GM23248 (cell line): ENCODE measurements around the gene TIGD7. TPM values are rescaled to one million over a fixed set of nuclear protein-coding genes. Genes with fewer than 3 reads are reported as not detected.

ENCODE experiments used
- DNase-seq: peaks from one replicate; pipeline ENCODE4 v3.0.0-alpha.2; 2015
- H2AFZ ChIP-seq: fragments of 200-600 bp; sonication (generic); 2 replicates; pipeline ENCODE4 v1.6.1; 2016; ENCODE audit warnings: antibody characterized with exemption
- H3F3A ChIP-seq: fragments of 200-600 bp; sonication (generic); 2 replicates; pipeline ENCODE4 v1.6.1; 2016; ENCODE audit warnings: mild to moderate bottlenecking, antibody characterized with exemption, mixed run types; ENCODE audit not compliant: insufficient read depth
- H3K27ac ChIP-seq: fragments of 200-600 bp; sonication (generic); 2 replicates; pipeline ENCODE4 v1.5.1; 2016; ENCODE audit warnings: mild to moderate bottlenecking
- H3K27me3 ChIP-seq: fragments of 200-600 bp; sonication (generic); replicated peaks from 2 replicates; pipeline ENCODE4 v1.6.1; 2016; ENCODE audit warnings: mild to moderate bottlenecking; ENCODE audit not compliant: insufficient read depth
- H3K36me3 ChIP-seq: fragments of 200-600 bp; sonication (generic); 2 replicates; pipeline ENCODE4 v1.6.1; 2016; ENCODE audit warnings: low read depth, mild to moderate bottlenecking
- H3K4me1 ChIP-seq: fragments of 200-600 bp; sonication (generic); 2 replicates; pipeline ENCODE4 v1.6.1; 2016; ENCODE audit warnings: mild to moderate bottlenecking; ENCODE audit not compliant: insufficient read depth
- H3K4me2 ChIP-seq: fragments of 200-600 bp; sonication (generic); one replicate; pipeline ENCODE4 v1.6.1; 2016; ENCODE audit warnings: mild to moderate bottlenecking; ENCODE audit not compliant: unreplicated experiment
- H3K4me3 ChIP-seq: fragments of 200-600 bp; sonication (generic); 2 replicates; pipeline ENCODE4 v1.5.1; 2016; ENCODE audit warnings: mild to moderate bottlenecking
- H3K79me2 ChIP-seq: fragments of 200-600 bp; sonication (generic); 2 replicates; pipeline ENCODE4 v1.6.1; 2016; ENCODE audit warnings: mild to moderate bottlenecking; ENCODE audit not compliant: insufficient read depth
- H3K9ac ChIP-seq: fragments of 200-600 bp; sonication (generic); 2 replicates; pipeline ENCODE4 v1.6.1; 2016; ENCODE audit warnings: mild to moderate bottlenecking
- H3K9me2 ChIP-seq: fragments of 200-600 bp; sonication (generic); 2 replicates; pipeline ENCODE4 v1.6.1; 2016; ENCODE audit warnings: mixed run types, mild to moderate bottlenecking, moderate library complexity; ENCODE audit not compliant: insufficient read depth
- H3K9me3 ChIP-seq: fragments of 200-600 bp; sonication (generic); one replicate; pipeline ENCODE4 v1.6.1; 2017; ENCODE audit warnings: low read depth
- H4K20me1 ChIP-seq: fragments of 200-600 bp; sonication (generic); 2 replicates; pipeline ENCODE4 v1.6.0; 2016; ENCODE audit not compliant: insufficient read depth
- EZH2 ChIP-seq: fragments of 200-600 bp; sonication (generic); IDR thresholded peaks from 2 replicates; pipeline ENCODE4 v1.6.1; 2018; ENCODE audit warnings: antibody characterized with exemption, mild to moderate bottlenecking; ENCODE audit not compliant: insufficient read depth, poor library complexity, severe bottlenecking
- EZH2phosphoT487 ChIP-seq: fragments of 200-600 bp; sonication (generic); IDR thresholded peaks from 2 replicates; pipeline ENCODE4 v1.6.1; 2018; ENCODE audit warnings: antibody characterized with exemption, moderate library complexity, mild to moderate bottlenecking, low read depth; ENCODE audit not compliant: insufficient read depth
- WGBS, 2 experiments: methylation state at CpG; one replicate each; pipeline ENCODE4 v1.1.6; 2015 to 2017; ENCODE audit warnings: low lambda C conversion rate in 2 of 2, low coverage in 1 of 2; ENCODE audit errors: missing lambda C conversion rate in 2 of 2; 5-methylcytosine and 5-hydroxymethylcytosine counted together
- in situ Hi-C: fragments of 300-500 bp; cut with MboI; formaldehyde crosslinking; loops from 2 replicates; pipeline ENCODE4 v1.15.0; 2020
- polyA plus RNA-seq: library from polyadenylated mRNA; unstranded; fragments of >200 nt; fragmentation: Nextera tagmentation; extraction: Ambion mirVana; gene quantifications from 2 replicates; pipeline ENCODE4 v1.2.1, GENCODE V29; 2016
- total RNA-seq: library from RNA; depleted of rRNA; stranded (reverse); fragments of >200 nt; shearing (Covaris generic); gene quantifications from 2 replicates; pipeline ENCODE4 v1.2.3, GENCODE V29; 2014

The TIGD7 gene
- total and polyA plus RNA-seq, 2 experiments from 2014 or later = 4.9 to 5.3 TPM

GRCh38 chr16:3317315-3317999 lies 12.2 kb upstream of the TIGD7 start:
- Histone ChIP-seq H3K79me2 (no peaks in the 10 kb centered on the region), H3F3A (peaks cover 10% of the 10 kb centered on the region; the same call in 1 of the 2 replicates), H3K27ac (no peak overlapping the region), H4K20me1 (no peaks in the 10 kb centered on the region), H3K36me3 (peaks cover 57% of the 10 kb centered on the region), H3K27me3 (no peaks in the 10 kb centered on the region), H3K9ac (no peak overlapping the region), H3K4me1 (no peaks in the 10 kb centered on the region), H3K4me3 (no peak overlapping the region), H3K4me2 (no peak overlapping the region), H2AFZ (no peak overlapping the region), H3K9me3 (peaks cover 26% of the 10 kb centered on the region), H3K9me2 (no peaks in the 10 kb centered on the region)
- peak; percentile 10 for DNase-seq
- 95 to 100% methylated on average over 3 of the region's 3 CpGs for WGBS, 2 experiments
- no peak for TF ChIP-seq EZH2phosphoT487
- no peak for TF ChIP-seq EZH2
- in situ Hi-C loops = no loop called here

DNA sequence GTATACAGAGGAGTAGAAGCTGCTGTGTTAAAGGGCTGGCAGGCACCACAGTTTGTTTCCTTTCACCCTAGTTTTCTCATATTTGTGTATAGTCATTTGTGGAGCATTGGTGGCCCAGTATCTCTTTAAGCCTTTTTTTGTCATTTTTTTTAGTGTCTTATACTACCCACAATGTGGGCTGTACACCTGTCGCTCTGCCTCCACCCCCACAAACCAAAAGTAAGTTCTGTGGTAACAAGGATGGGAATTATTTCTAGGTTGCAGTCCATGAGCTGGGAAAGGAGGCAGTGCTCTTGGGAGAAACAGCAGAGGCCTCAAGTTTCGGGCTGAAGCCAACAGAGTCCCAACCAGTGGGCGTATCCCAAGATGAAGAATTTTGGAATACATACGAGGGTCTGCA lies 6.3 kb upstream of the TIGD7 start:
- Histone ChIP-seq H3K4me1 (no peaks in the 10 kb centered on the region), H4K20me1 (no peaks in the 10 kb centered on the region), H3F3A (peaks cover under 1% of the 10 kb centered on the region; the same call in 1 of the 2 replicates), H3K4me2 (no peak overlapping the region), H3K36me3 (peaks cover 63% of the 10 kb centered on the region), H3K27ac (no peak overlapping the region), H3K9ac (no peak overlapping the region), H3K4me3 (no peak overlapping the region), H2AFZ (no peak overlapping the region), H3K9me2 (no peaks in the 10 kb centered on the region), H3K79me2 (peaks cover 26% of the 10 kb centered on the region), H3K9me3 (peaks cover 13% of the 10 kb centered on the region), H3K27me3 (no peaks in the 10 kb centered on the region)
- in situ Hi-C loops = no loop called here
- DNase-seq = no peak
- TF ChIP-seq EZH2phosphoT487 (no peak), EZH2 (no peak)
- WGBS, 2 experiments = 94 to 97% methylated on average over 4 of the region's 4 CpGs

GRCh38 chr16:3306078-3306477 lies 848 bp upstream of the TIGD7 start:
- 72 to 75% methylated on average over 11 of the region's 11 CpGs for WGBS, 2 experiments
- peak overlapping the region; percentile 83 for H2AFZ ChIP-seq
- peaks cover 9% of the 10 kb centered on the region for H3K9me3 ChIP-seq
- peak overlapping the region; percentile 91 for H3K9ac ChIP-seq
- H3K79me2 ChIP-seq = peaks cover 71% of the 10 kb centered on the region
- no peak for DNase-seq
- H3K36me3 ChIP-seq = peaks cover 48% of the 10 kb centered on the region
- no peaks in the 10 kb centered on the region for H4K20me1 ChIP-seq
- TF ChIP-seq EZH2phosphoT487 = no peak
- H3F3A ChIP-seq = peaks cover 8% of the 10 kb centered on the region
- no peaks in the 10 kb centered on the region for H3K27me3 ChIP-seq
- peak overlapping the region; percentile 91 for H3K4me2 ChIP-seq
- peak overlapping the region; percentile 85 for H3K4me3 ChIP-seq
- peak overlapping the region; percentile 92 for H3K27ac ChIP-seq
- in situ Hi-C loops = no loop called here
- no peaks in the 10 kb centered on the region for H3K9me2 ChIP-seq
- H3K4me1 ChIP-seq = peaks cover 7% of the 10 kb centered on the region

DNA sequence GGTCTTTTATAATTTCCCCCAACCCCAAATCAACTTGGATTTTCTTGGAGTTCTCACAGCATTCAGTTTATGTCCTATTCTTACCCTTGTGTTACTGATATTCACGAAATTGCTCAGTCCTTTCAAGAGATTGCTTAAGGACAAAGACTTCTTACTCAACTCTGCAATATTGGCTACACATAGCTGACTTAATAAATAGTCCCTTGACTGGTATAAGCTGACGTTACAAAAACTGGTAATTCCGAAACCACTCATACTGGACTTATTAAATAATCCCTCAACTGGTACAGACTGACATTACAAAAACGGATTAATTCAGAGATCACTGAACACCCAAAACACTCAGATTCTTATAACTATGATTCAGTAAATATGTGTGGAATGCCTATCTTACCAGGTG lies 860 bp downstream of the TIGD7 start:
- DNase-seq = peak; percentile 32
- H3K36me3 ChIP-seq = peaks cover 51% of the 10 kb centered on the region
- peak overlapping the region; percentile 92 for H3K27ac ChIP-seq
- peak overlapping the region; percentile 91 for H3K9ac ChIP-seq
- no peaks in the 10 kb centered on the region for H3K9me2 ChIP-seq
- H3K4me2 ChIP-seq = peak overlapping the region; percentile 91
- TF ChIP-seq EZH2 = no peak
- TF ChIP-seq EZH2phosphoT487 = no peak
- peaks cover 9% of the 10 kb centered on the region for H3K9me3 ChIP-seq
- WGBS, 2 experiments = 80 to 85% methylated on average over 4 of the region's 4 CpGs
- H3K4me1 ChIP-seq = peaks cover 7% of the 10 kb centered on the region
- peaks cover 10% of the 10 kb centered on the region for H3F3A ChIP-seq
- in situ Hi-C loops = no loop called here
- H3K4me3 ChIP-seq = peak overlapping the region; percentile 85
- H3K79me2 ChIP-seq = peaks cover 88% of the 10 kb centered on the region
- H2AFZ ChIP-seq = peak overlapping the region; percentile 83
- H3K27me3 ChIP-seq = no peaks in the 10 kb centered on the region
- no peaks in the 10 kb centered on the region for H4K20me1 ChIP-seq
